Natural killer cell (primary cell): ENCODE results near the gene TIMP2. TPM values are rescaled to one million over a fixed set of nuclear protein-coding genes. Genes with fewer than 3 reads are reported as not detected.
A peak's percentile ranks its signal among the peaks of the same experiment; 100 is the strongest.

Experiments used
- ATAC-seq, 3 donors: fragments of 150-1000 bp in 2 of 3; fragments of 200-7000 bp in 1 of 3; cut with Tn5 transposase; 1 replicate in 1 of 3; 2 replicates in 2 of 3; pipeline ENCODE4 v1.10.0; 2021; ENCODE audit warnings: mild to moderate bottlenecking in 2 of 3, moderate library complexity in 2 of 3
- DNase-seq, 2 donors: peaks; one replicate each; pipeline versions ENCODE4 v3.0.0 to v3.0.0-alpha.2; 2013 to 2021; ENCODE audit warnings: mixed read lengths in 1 of 2
- H3K27ac ChIP-seq: one replicate; pipeline ENCODE4 v1.5.1; 2013; ENCODE audit warnings: mild to moderate bottlenecking, low read length
- H3K27me3 ChIP-seq: one replicate; pipeline ENCODE4 v1.6.1; 2013; ENCODE audit warnings: low read length; ENCODE audit not compliant: control insufficient read depth, insufficient read depth
- H3K36me3 ChIP-seq: one replicate; pipeline ENCODE4 v1.6.1; 2013; ENCODE audit warnings: low read length; ENCODE audit not compliant: control insufficient read depth, insufficient read depth
- H3K4me1 ChIP-seq: one replicate; pipeline ENCODE4 v1.6.1; 2013; ENCODE audit warnings: low read length; ENCODE audit not compliant: control insufficient read depth, insufficient read depth
- H3K4me3 ChIP-seq: one replicate; pipeline ENCODE4 v1.5.1; 2013; ENCODE audit warnings: low read length
- H3K9me3 ChIP-seq: one replicate; pipeline ENCODE4 v1.6.1; 2013; ENCODE audit warnings: low read length; ENCODE audit not compliant: control insufficient read depth, insufficient read depth
- H3K27ac Mint-ChIP-seq, 2 donors: one replicate each; pipeline ENCODE4 v1.8.0; 2022; ENCODE audit warnings: mild to moderate bottlenecking in 2 of 2, mixed read lengths in 2 of 2, moderate library complexity in 1 of 2
- H3K27me3 Mint-ChIP-seq, 2 donors: one replicate each; pipeline ENCODE4 v1.8.0; 2022; ENCODE audit warnings: low read depth in 2 of 2, mixed read lengths in 2 of 2
- H3K36me3 Mint-ChIP-seq: one replicate; pipeline ENCODE4 v1.8.0; 2022; ENCODE audit warnings: mixed read lengths
- H3K4me1 Mint-ChIP-seq, 2 donors: one replicate each; pipeline ENCODE4 v1.8.0; 2022; ENCODE audit warnings: mixed read lengths in 2 of 2
- H3K4me3 Mint-ChIP-seq: one replicate; pipeline ENCODE4 v1.8.0; 2022; ENCODE audit warnings: mild to moderate bottlenecking, moderate library complexity, mixed read lengths
- H3K9me3 Mint-ChIP-seq, 2 donors: one replicate each; pipeline ENCODE4 v1.8.0; 2022; ENCODE audit warnings: mixed read lengths in 2 of 2
- CTCF ChIP-seq: fragments of 200-600 bp; IDR thresholded peaks from one replicate; pipeline ENCODE4 v1.8.0; 2022; ENCODE audit warnings: antibody characterized with exemption
- WGBS: methylation state at CpG from one replicate; pipeline ENCODE4 v1.1.7; 2013; ENCODE audit warnings: missing lambda C conversion rate; ENCODE audit not compliant: insufficient coverage; 5-methylcytosine and 5-hydroxymethylcytosine counted together
- intact Hi-C: fragments of 100-400 bp; cut with micrococcal nuclease; formaldehyde crosslinking; loops from one replicate; pipeline ENCODE4 v1.14.2; 2022
- total RNA-seq, 4 donors: library from RNA; stranded (reverse); fragments of 120-200 nt in 1 of 4; gene quantifications; one replicate each; pipeline versions ENCODE4 v1.2.3 to v1.2.4, GENCODE V29; 2013 to 2022

The TIMP2 gene
- total RNA-seq, 3 donors from 2014 or later (not counting 1 experiment from before 2014, with no cell fraction given) = 3.6 to 8.2 (median 7.1) TPM

GRCh38 chr17:78883089-78883532, 42.1 kb downstream of the TIMP2 start:
- DNase-seq (peak; percentile 25 to 26), ATAC-seq (peak; percentile 56 to 81 (median 61))
- H3K9me3 ChIP-seq = no peaks in the 10 kb centered on the region
- peaks cover 0 to 6% of the 10 kb centered on the region in 2 donors for H3K27me3 Mint-ChIP-seq
- peak overlapping the region; percentile 86 for H3K27ac ChIP-seq
- no peak overlapping the region for H3K4me3 ChIP-seq
- no peaks in the 10 kb centered on the region for H3K27me3 ChIP-seq
- intact Hi-C loops = no loop called here
- peak overlapping the region; percentile 50 to 82 for H3K27ac Mint-ChIP-seq
- H3K36me3 Mint-ChIP-seq = no peaks in the 10 kb centered on the region
- no peaks in the 10 kb centered on the region for H3K9me3 Mint-ChIP-seq
- peak overlapping the region; percentile 72 for H3K4me3 Mint-ChIP-seq
- peaks cover 65% of the 10 kb centered on the region for H3K4me1 ChIP-seq
- WGBS = 20% methylated on average over 10 of the region's 10 CpGs
- TF ChIP-seq CTCF = no peak
- H3K4me1 Mint-ChIP-seq = peaks cover 16 to 40% of the 10 kb centered on the region in 2 donors
- no peaks in the 10 kb centered on the region for H3K36me3 ChIP-seq

GRCh38 chr17:78882540-78883088, 42.6 kb downstream of the TIMP2 start:
- intact Hi-C loops = no loop called here
- Histone ChIP-seq H3K27me3 (no peaks in the 10 kb centered on the region), H3K27ac (peak overlapping the region; percentile 86), H3K4me3 (no peak overlapping the region), H3K9me3 (no peaks in the 10 kb centered on the region), H3K4me1 (peaks cover 65% of the 10 kb centered on the region), H3K36me3 (no peaks in the 10 kb centered on the region)
- DNase-seq (no peak), ATAC-seq (peak; percentile 46 to 59 (median 57))
- H3K9me3 Mint-ChIP-seq = no peaks in the 10 kb centered on the region
- H3K27ac Mint-ChIP-seq = peak overlapping the region; percentile 50 to 82
- peaks cover 0 to 6% of the 10 kb centered on the region in 2 donors for H3K27me3 Mint-ChIP-seq
- peak overlapping the region; percentile 72 for H3K4me3 Mint-ChIP-seq
- no peaks in the 10 kb centered on the region for H3K36me3 Mint-ChIP-seq
- peaks cover 16 to 42% of the 10 kb centered on the region in 2 donors for H3K4me1 Mint-ChIP-seq
- 35% methylated on average over 13 of the region's 14 CpGs for WGBS
- no peak for TF ChIP-seq CTCF

GRCh38 chr17:78879635-78880186, 45.5 kb downstream of the TIMP2 start:
- Histone ChIP-seq H3K27ac (peak overlapping the region; percentile 35), H3K4me3 (no peak overlapping the region), H3K36me3 (no peaks in the 10 kb centered on the region), H3K9me3 (no peaks in the 10 kb centered on the region), H3K4me1 (peaks cover 46% of the 10 kb centered on the region), H3K27me3 (no peaks in the 10 kb centered on the region)
- Mint-ChIP-seq H3K27ac (peak overlapping the region in 1 of 2 donors; percentile 44), H3K4me1 (peaks cover 16 to 39% of the 10 kb centered on the region in 2 donors), H3K27me3 (peaks cover 15 to 20% of the 10 kb centered on the region in 2 donors), H3K9me3 (no peaks in the 10 kb centered on the region), H3K36me3 (no peaks in the 10 kb centered on the region), H3K4me3 (peak overlapping the region; percentile 42)
- intact Hi-C loops = no loop called here
- DNase-seq = peak in 1 of 2 donors; percentile 66
- TF ChIP-seq CTCF = no peak
- 23% methylated on average over 28 of the region's 28 CpGs for WGBS
- ATAC-seq = peak in 2 of 3 donors; percentile 11 to 31
